ENCODE results near the gene GFOD2. TPM values are rescaled to one million over a fixed set of nuclear protein-coding genes. Genes with fewer than 3 reads are reported as not detected.

The GFOD2 gene
- total RNA-seq, 1 experiment from 2014 or later = 19.0 TPM

- TF ChIP-seq, protein P1, sequence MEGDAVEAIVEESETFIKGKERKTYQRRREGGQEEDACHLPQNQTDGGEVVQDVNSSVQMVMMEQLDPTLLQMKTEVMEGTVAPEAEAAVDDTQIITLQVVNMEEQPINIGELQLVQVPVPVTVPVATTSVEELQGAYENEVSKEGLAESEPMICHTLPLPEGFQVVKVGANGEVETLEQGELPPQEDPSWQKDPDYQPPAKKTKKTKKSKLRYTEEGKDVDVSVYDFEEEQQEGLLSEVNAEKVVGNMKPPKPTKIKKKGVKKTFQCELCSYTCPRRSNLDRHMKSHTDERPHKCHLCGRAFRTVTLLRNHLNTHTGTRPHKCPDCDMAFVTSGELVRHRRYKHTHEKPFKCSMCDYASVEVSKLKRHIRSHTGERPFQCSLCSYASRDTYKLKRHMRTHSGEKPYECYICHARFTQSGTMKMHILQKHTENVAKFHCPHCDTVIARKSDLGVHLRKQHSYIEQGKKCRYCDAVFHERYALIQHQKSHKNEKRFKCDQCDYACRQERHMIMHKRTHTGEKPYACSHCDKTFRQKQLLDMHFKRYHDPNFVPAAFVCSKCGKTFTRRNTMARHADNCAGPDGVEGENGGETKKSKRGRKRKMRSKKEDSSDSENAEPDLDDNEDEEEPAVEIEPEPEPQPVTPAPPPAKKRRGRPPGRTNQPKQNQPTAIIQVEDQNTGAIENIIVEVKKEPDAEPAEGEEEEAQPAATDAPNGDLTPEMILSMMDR (IDR thresholded peaks at IDR 0.05; ENCODE audit: unreplicated experiment) = no peak
- no peak for DNase-seq (ENCODE audit: unreplicated experiment)
- Mint-ChIP-seq H3K36me3 (ENCODE audit: insufficient read depth, unreplicated experiment) (peaks cover 6% of the 10 kb centered on the region), H3K9me3 (ENCODE audit: unreplicated experiment) (no peaks in the 10 kb centered on the region), H3K27me3 (ENCODE audit: insufficient read depth, unreplicated experiment) (no peaks in the 10 kb centered on the region), H3K4me1 (ENCODE audit: insufficient read depth, unreplicated experiment) (peaks cover 9% of the 10 kb centered on the region), H3K27ac (ENCODE audit: low read depth, unreplicated experiment) (no peak overlapping the region), H3K4me3 (ENCODE audit: unreplicated experiment) (no peak overlapping the region)
- POLR2A ChIA-PET = no interaction called here
- CTCF ChIA-PET = no interaction called here
- BruUV-seq (replicated peaks) = no TSS peak
- intact Hi-C loops (cut with micrococcal nuclease) = no loop called here
These were observed 15.5 kb downstream of the GFOD2 start for GRCh38 chr16:67703626-67704025.

DNA sequence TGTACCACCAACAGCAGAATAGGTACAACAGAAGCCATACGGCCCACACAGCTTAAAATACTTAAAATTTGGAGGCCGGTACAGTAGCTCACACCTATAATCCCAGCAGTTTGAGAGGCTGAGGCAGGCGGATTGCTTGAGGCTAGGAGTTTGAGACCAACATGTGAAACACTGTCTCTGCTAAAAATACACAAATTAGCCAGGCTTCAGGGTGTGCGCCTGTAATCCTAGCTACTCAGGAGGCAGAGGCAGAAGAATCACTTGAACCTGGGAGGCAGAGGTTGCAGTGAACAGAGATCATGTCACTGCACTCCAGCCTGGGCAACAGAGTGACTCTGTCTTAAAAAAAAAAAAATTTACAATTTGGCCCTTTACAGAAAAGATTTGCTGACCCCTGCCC lies 17.0 kb downstream of the GFOD2 start:
- H3K36me3 Mint-ChIP-seq (ENCODE audit: insufficient read depth, unreplicated experiment) = peaks cover 18% of the 10 kb centered on the region
- CTCF ChIA-PET = interaction anchor here (1.0 to 1.7 kb wide), 4 partner anchors 29 to 181 kb away, joined by 3 to 4 read pairs (median 4); no protein-coding TSS in a partner anchor
- H3K9me3 Mint-ChIP-seq (ENCODE audit: unreplicated experiment) = no peaks in the 10 kb centered on the region
- H3K4me1 Mint-ChIP-seq (ENCODE audit: insufficient read depth, unreplicated experiment) = peaks cover 6% of the 10 kb centered on the region
- intact Hi-C loops (cut with micrococcal nuclease) = no loop called here
- no peak overlapping the region for H3K4me3 Mint-ChIP-seq (ENCODE audit: unreplicated experiment)
- POLR2A ChIA-PET = interaction anchor here (0.8 kb wide), 1 partner anchor 17 kb away, joined by 4 read pairs; the partner anchor contains the start of gene GFOD2
- no peak overlapping the region for H3K27ac Mint-ChIP-seq (ENCODE audit: low read depth, unreplicated experiment)
- H3K27me3 Mint-ChIP-seq (ENCODE audit: insufficient read depth, unreplicated experiment) = no peaks in the 10 kb centered on the region
- no peak for DNase-seq (ENCODE audit: unreplicated experiment)
- no TSS peak for BruUV-seq (replicated peaks)
- TF ChIP-seq, protein P1 (IDR thresholded peaks at IDR 0.05; ENCODE audit: unreplicated experiment) = no peak

GRCh38 chr16:67701420-67701819 lies 17.7 kb downstream of the GFOD2 start:
- TF ChIP-seq, protein P1 (IDR thresholded peaks at IDR 0.05; ENCODE audit: unreplicated experiment) = no peak
- H3K27ac Mint-ChIP-seq (ENCODE audit: low read depth, unreplicated experiment) = no peak overlapping the region
- H3K9me3 Mint-ChIP-seq (ENCODE audit: unreplicated experiment) = no peaks in the 10 kb centered on the region
- BruUV-seq (replicated peaks) = no TSS peak
- H3K4me3 Mint-ChIP-seq (ENCODE audit: unreplicated experiment) = no peak overlapping the region
- peaks cover 18% of the 10 kb centered on the region for H3K36me3 Mint-ChIP-seq (ENCODE audit: insufficient read depth, unreplicated experiment)
- POLR2A ChIA-PET = no interaction called here
- peaks cover 6% of the 10 kb centered on the region for H3K4me1 Mint-ChIP-seq (ENCODE audit: insufficient read depth, unreplicated experiment)
- no peak for DNase-seq (ENCODE audit: unreplicated experiment)
- CTCF ChIA-PET = interaction anchor here (0.6 to 1.5 kb wide), 3 partner anchors 118 to 155 kb away, joined by 3 read pairs; no protein-coding TSS in a partner anchor
- intact Hi-C loops (cut with micrococcal nuclease) = no loop called here
- no peaks in the 10 kb centered on the region for H3K27me3 Mint-ChIP-seq (ENCODE audit: insufficient read depth, unreplicated experiment)

GRCh38 chr16:67699265-67699664 lies 19.9 kb downstream of the GFOD2 start:
- Mint-ChIP-seq H3K9me3 (ENCODE audit: unreplicated experiment) (no peaks in the 10 kb centered on the region), H3K27ac (ENCODE audit: low read depth, unreplicated experiment) (no peak overlapping the region), H3K36me3 (ENCODE audit: insufficient read depth, unreplicated experiment) (peaks cover 18% of the 10 kb centered on the region), H3K4me1 (ENCODE audit: insufficient read depth, unreplicated experiment) (peaks cover 6% of the 10 kb centered on the region), H3K4me3 (ENCODE audit: unreplicated experiment) (no peak overlapping the region), H3K27me3 (ENCODE audit: insufficient read depth, unreplicated experiment) (no peaks in the 10 kb centered on the region)
- ChIA-PET CTCF (no interaction called here), POLR2A (no interaction called here)
- BruUV-seq (replicated peaks) = no TSS peak
- TF ChIP-seq, protein P1 (IDR thresholded peaks at IDR 0.05; ENCODE audit: unreplicated experiment) = no peak
- intact Hi-C loops (cut with micrococcal nuclease) = no loop called here
- DNase-seq (ENCODE audit: unreplicated experiment) = no peak
